Hair follicular keratinocyte (primary cell): Measurements from ENCODE around the gene PIP. TPM values are rescaled to one million over a fixed set of nuclear protein-coding genes. Genes with fewer than 3 reads are reported as not detected.

Source experiments
- total RNA-seq: library from RNA; depleted of rRNA; stranded (reverse); fragments of >200 nt; gene quantifications from 2 replicates; pipeline ENCODE4 v1.2.3, GENCODE V29; 2015

The PIP gene
- total RNA-seq, result not detected in 2 replicates

GRCh38 chr7:143131781-143132180 lies at the start of gene PIP:
TSS of gene PIP (plus strand) at chr7:143132077. CDS start at chr7:143132117, 40 bp downstream.

GRCh38 chr7:143183024-143183423 lies 51.1 kb downstream of the PIP start, which contains the start of gene TAS2R39:
TSS of gene TAS2R39 (plus strand) at chr7:143183419. CDS start at chr7:143183419, 0 bp downstream.

Other genes with a start within 250 kb of the PIP start
- 0.08 TPM in 1 of 2 replicates, not detected in the other for gene TRPV6, start 246.3 kb upstream of the PIP start, total RNA-seq
- not detected in 2 replicates for gene TRPV5, start 198.3 kb upstream of the PIP start, total RNA-seq
- not detected in 2 replicates for gene LLCFC1, start 192.6 kb upstream of the PIP start, total RNA-seq
- not detected in 2 replicates for gene KEL, start 169.7 kb upstream of the PIP start, total RNA-seq
- gene OR9A2, start 104.9 kb upstream of the PIP start, total RNA-seq, result not detected in 2 replicates
- gene OR6V1, start 79.7 kb upstream of the PIP start, total RNA-seq, result not detected in 2 replicates
- not detected in 2 replicates for gene TAS2R39, start 51.3 kb downstream of the PIP start, total RNA-seq
- not detected in 2 replicates for gene TAS2R40, start 90.0 kb downstream of the PIP start, total RNA-seq
- gene GSTK1, start 131.4 kb downstream of the PIP start, total RNA-seq, result 118 and 175 TPM in 2 replicates
- 7.1 and 8.9 TPM in 2 replicates for gene TMEM139, start 152.9 kb downstream of the PIP start, total RNA-seq
- 9.4 and 17.2 TPM in 2 replicates for gene CASP2, start 156.3 kb downstream of the PIP start, total RNA-seq
- gene CLCN1, start 184.0 kb downstream of the PIP start, total RNA-seq, result 0.08 TPM in 1 of 2 replicates, not detected in the other
- 0.08 and 0.19 TPM in 2 replicates for gene FAM131B, start 230.6 kb downstream of the PIP start, total RNA-seq
- 78.2 and 95.9 TPM in 2 replicates for gene ZYX, start 249.3 kb downstream of the PIP start, total RNA-seq